Nephron (organoid): ENCODE measurements around the gene LGALS8.

Experiments
- H3K27ac Mint-ChIP-seq, 3 experiments: 2 replicates each; pipeline ENCODE4 v1.8.0; 2020; ENCODE audit warnings: mixed read lengths in 3 of 3, mild to moderate bottlenecking in 2 of 3, moderate library complexity in 1 of 3
- H3K27me3 Mint-ChIP-seq: 2 replicates; pipeline ENCODE4 v1.8.0; 2021; ENCODE audit warnings: low read depth, mild to moderate bottlenecking, moderate library complexity, mixed read lengths
- H3K36me3 Mint-ChIP-seq: 2 replicates; pipeline ENCODE4 v1.8.0; 2020; ENCODE audit warnings: low read depth, mixed read lengths
- H3K4me1 Mint-ChIP-seq: 2 replicates; pipeline ENCODE4 v1.8.0; 2020; ENCODE audit warnings: mixed read lengths
- H3K4me3 Mint-ChIP-seq, 3 experiments: 2 replicates each; pipeline ENCODE4 v1.8.0; 2020; ENCODE audit warnings: mild to moderate bottlenecking in 3 of 3, mixed read lengths in 3 of 3, moderate library complexity in 2 of 3
- H3K9me3 Mint-ChIP-seq: 2 replicates; pipeline ENCODE4 v1.8.0; 2020; ENCODE audit warnings: mixed read lengths
- TF ChIP-seq, protein P1 (sequence below), 3 experiments: fragments of 200-600 bp; sonication (generic); IDR thresholded peaks; one replicate each; pipeline ENCODE4 v1.5.0; 2021; ENCODE audit warnings: antibody characterized with exemption in 3 of 3; ENCODE audit not compliant: unreplicated experiment in 3 of 3

Gene LGALS8

DNA sequence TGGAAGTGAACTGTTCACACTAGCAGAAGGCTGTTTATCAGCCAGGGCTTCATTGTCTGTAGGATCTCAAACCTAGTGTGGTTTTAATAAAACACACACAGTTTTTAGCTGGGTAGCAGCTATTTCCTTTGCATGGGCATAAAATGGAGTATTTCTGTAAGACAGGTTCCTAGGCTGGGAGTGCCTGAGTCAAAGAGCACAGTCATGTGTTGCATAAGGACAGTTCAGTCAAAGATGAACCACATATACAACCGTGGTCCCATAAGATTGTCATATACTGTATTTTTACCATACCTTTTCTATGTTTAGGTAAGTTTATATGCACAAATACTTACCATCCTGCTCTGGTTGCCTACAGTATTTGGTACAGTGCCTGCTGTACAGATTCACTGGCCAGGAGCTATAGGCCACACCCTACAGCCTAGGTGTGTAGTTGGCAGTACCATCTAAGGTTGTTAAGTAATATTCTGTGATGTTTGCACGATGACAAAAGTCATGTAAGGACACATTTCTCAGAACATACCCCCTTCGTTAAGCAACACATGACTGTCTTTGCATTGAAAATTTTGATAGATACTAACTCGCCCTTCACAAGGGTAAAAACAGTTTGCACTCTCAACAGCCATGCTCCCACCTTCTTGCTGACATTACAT, 17.2 kb downstream of the LGALS8 start:
- peaks cover 65% of the 10 kb centered on the region for H3K36me3 Mint-ChIP-seq
- H3K4me3 Mint-ChIP-seq, result no peak overlapping the region
- no peaks in the 10 kb centered on the region for H3K4me1 Mint-ChIP-seq
- H3K27ac Mint-ChIP-seq, result no peak overlapping the region
- H3K27me3 Mint-ChIP-seq, result no peaks in the 10 kb centered on the region
- no peaks in the 10 kb centered on the region for H3K9me3 Mint-ChIP-seq
- TF ChIP-seq, protein P1, sequence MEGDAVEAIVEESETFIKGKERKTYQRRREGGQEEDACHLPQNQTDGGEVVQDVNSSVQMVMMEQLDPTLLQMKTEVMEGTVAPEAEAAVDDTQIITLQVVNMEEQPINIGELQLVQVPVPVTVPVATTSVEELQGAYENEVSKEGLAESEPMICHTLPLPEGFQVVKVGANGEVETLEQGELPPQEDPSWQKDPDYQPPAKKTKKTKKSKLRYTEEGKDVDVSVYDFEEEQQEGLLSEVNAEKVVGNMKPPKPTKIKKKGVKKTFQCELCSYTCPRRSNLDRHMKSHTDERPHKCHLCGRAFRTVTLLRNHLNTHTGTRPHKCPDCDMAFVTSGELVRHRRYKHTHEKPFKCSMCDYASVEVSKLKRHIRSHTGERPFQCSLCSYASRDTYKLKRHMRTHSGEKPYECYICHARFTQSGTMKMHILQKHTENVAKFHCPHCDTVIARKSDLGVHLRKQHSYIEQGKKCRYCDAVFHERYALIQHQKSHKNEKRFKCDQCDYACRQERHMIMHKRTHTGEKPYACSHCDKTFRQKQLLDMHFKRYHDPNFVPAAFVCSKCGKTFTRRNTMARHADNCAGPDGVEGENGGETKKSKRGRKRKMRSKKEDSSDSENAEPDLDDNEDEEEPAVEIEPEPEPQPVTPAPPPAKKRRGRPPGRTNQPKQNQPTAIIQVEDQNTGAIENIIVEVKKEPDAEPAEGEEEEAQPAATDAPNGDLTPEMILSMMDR (IDR thresholded peaks at IDR 0.05; ENCODE audit: unreplicated experiment in 3 of 3), result no peak

GRCh38 chr1:236541710-236542109, 17.9 kb downstream of the LGALS8 start:
- Mint-ChIP-seq H3K9me3 (no peaks in the 10 kb centered on the region), H3K4me1 (no peaks in the 10 kb centered on the region), H3K27ac (no peak overlapping the region), H3K36me3 (peaks cover 64% of the 10 kb centered on the region), H3K27me3 (no peaks in the 10 kb centered on the region), H3K4me3 (no peak overlapping the region)
- TF ChIP-seq, protein P1 (IDR thresholded peaks at IDR 0.05; ENCODE audit: unreplicated experiment in 3 of 3), result no peak

- H3K27me3 Mint-ChIP-seq, result no peaks in the 10 kb centered on the region
- H3K36me3 Mint-ChIP-seq, result peaks cover 74% of the 10 kb centered on the region
- no peak overlapping the region for H3K4me3 Mint-ChIP-seq
- TF ChIP-seq, protein P1 (IDR thresholded peaks at IDR 0.05; ENCODE audit: unreplicated experiment in 3 of 3), result no peak
- no peaks in the 10 kb centered on the region for H3K9me3 Mint-ChIP-seq
- H3K4me1 Mint-ChIP-seq, result no peaks in the 10 kb centered on the region
- H3K27ac Mint-ChIP-seq, result no peak overlapping the region
Observed at GRCh38 chr1:236543065-236543669, 19.4 kb downstream of the LGALS8 start.

GRCh38 chr1:236545621-236546169, 21.9 kb downstream of the LGALS8 start:
- no peak overlapping the region for H3K4me3 Mint-ChIP-seq
- H3K27me3 Mint-ChIP-seq, result no peaks in the 10 kb centered on the region
- H3K4me1 Mint-ChIP-seq, result no peaks in the 10 kb centered on the region
- H3K9me3 Mint-ChIP-seq, result no peaks in the 10 kb centered on the region
- no peak overlapping the region for H3K27ac Mint-ChIP-seq
- TF ChIP-seq, protein P1 (IDR thresholded peaks at IDR 0.05; ENCODE audit: unreplicated experiment in 3 of 3), result no peak
- peaks cover 76% of the 10 kb centered on the region for H3K36me3 Mint-ChIP-seq

DNA sequence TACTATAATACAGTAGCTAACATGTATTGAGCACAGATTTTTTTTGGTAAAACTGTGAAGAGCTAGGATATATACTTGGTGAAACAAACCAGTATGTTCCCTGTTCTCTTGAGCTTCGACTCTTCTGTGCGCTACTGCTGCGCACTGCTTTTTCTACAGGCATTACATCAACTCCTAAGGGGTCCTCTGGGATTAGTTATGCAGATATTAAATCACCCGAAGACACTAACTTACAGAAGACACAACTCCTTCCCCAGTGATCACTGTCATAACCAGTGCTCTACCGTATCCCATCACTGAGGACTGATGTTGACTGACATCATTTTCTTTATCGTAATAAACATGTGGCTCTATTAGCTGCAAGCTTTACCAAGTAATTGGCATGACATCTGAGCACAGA, 24.7 kb downstream of the LGALS8 start:
- peaks cover 84% of the 10 kb centered on the region for H3K36me3 Mint-ChIP-seq
- H3K4me1 Mint-ChIP-seq, result no peaks in the 10 kb centered on the region
- TF ChIP-seq, protein P1 (IDR thresholded peaks at IDR 0.05; ENCODE audit: unreplicated experiment in 3 of 3), result no peak
- no peak overlapping the region for H3K4me3 Mint-ChIP-seq
- H3K27ac Mint-ChIP-seq, result no peak overlapping the region
- H3K9me3 Mint-ChIP-seq, result no peaks in the 10 kb centered on the region
- H3K27me3 Mint-ChIP-seq, result no peaks in the 10 kb centered on the region
